H1 (cell line): ENCODE data around the gene MAFB. TPM values are rescaled to one million over a fixed set of nuclear protein-coding genes. Genes with fewer than 3 reads are reported as not detected.

Experiments
- ATF2 ChIP-seq: IDR thresholded peaks from 2 replicates; pipeline ENCODE4 v1.6.1; 2012; ENCODE audit warnings: low read length, inconsistent platforms
- CHD7 ChIP-seq: fragments of 300-600 bp; sonication (generic); IDR thresholded peaks from 2 replicates; pipeline ENCODE4 v1.7.1; 2012; ENCODE audit warnings: low read length, moderate library complexity, mild to moderate bottlenecking, inconsistent platforms; ENCODE audit not compliant: insufficient replicate concordance
- EP300 ChIP-seq, 2 experiments: IDR thresholded peaks; 1 replicate in 1 of 2; 2 replicates in 1 of 2; pipeline ENCODE4 v1.6.1; 2011 to 2012; ENCODE audit warnings: low read depth in 2 of 2, low read length in 2 of 2, mild to moderate bottlenecking in 2 of 2, borderline replicate concordance in 1 of 2, inconsistent platforms in 1 of 2, moderate library complexity in 1 of 2
- JUND ChIP-seq: IDR thresholded peaks from 2 replicates; pipeline ENCODE4 v1.6.1; 2011; ENCODE audit warnings: mild to moderate bottlenecking, improper control_type of control experiment, low read length
- KDM5A ChIP-seq: fragments of 200-600 bp; IDR thresholded peaks from 2 replicates; pipeline ENCODE4 v1.7.1; 2012; ENCODE audit warnings: mild to moderate bottlenecking, low read length, inconsistent platforms, mixed read lengths
- TBP ChIP-seq: IDR thresholded peaks from 2 replicates; pipeline ENCODE4 v1.6.1; 2011; ENCODE audit warnings: low read depth, low read length, improper control_type of control experiment
- TCF12 ChIP-seq: IDR thresholded peaks from 2 replicates; pipeline ENCODE4 v1.6.1; 2011; ENCODE audit warnings: low read depth, mild to moderate bottlenecking, low read length
- polyA plus RNA-seq, 7 experiments: library from polyadenylated mRNA; depleted of rRNA in 3 of 7; stranded (reverse) in 5 of 7; unstranded in 2 of 7; fragments of >200 nt in 5 of 7; fragments of 200-250 nt in 2 of 7; gene quantifications; 1 replicate in 5 of 7; 2 replicates in 1 of 7; 4 replicates in 1 of 7; pipeline versions ENCODE4 v1.2.1 to v1.2.3, GENCODE V29; 2011 to 2013; ENCODE audit warnings: missing spikeins in 2 of 7, mixed read lengths in 2 of 7
- total RNA-seq: library from RNA; stranded (reverse); fragmentation: NEBNext Ultra II Directional; extraction: Animal tissue kit (Norgen Biotek cat#: 25700); gene quantifications from 2 replicates; pipeline ENCODE4 v1.2.1, GENCODE V29; 2021

MAFB gene
- total and polyA plus RNA-seq, 2 of the 8 experiments (the other 6 are each of a cell fraction or from before 2014, with no cell fraction given): 0.83 to 1.8 TPM

- TF ChIP-seq CHD7 (no peak), KDM5A (no peak), JUND (no peak), ATF2 (no peak), TBP (no peak), EP300 (IDR thresholded peaks at IDR 0.05; ENCODE audit: borderline replicate concordance in 1 of 2, low read depth in 2 of 2, low read length in 2 of 2) (no peak), TCF12 (no peak)
These were observed 9.7 kb upstream of the MAFB start (continued) for GRCh38 chr20:40698744-40699143.
